CD14-positive monocyte (primary cell): Measurements from ENCODE around the gene DLGAP1. TPM values are rescaled to one million over a fixed set of nuclear protein-coding genes. Genes with fewer than 3 reads are reported as not detected.

Experiments
- DNase-seq, 3 donors: peaks; one replicate each; pipeline ENCODE4 v3.0.0-alpha.2; 2011 to 2022
- H2AFZ ChIP-seq: 2 replicates; pipeline ENCODE4 v1.6.0; 2012; ENCODE audit warnings: mild to moderate bottlenecking, low read depth, low read length, inconsistent platforms; ENCODE audit not compliant: insufficient read depth, poor library complexity, severe bottlenecking
- H3K27ac ChIP-seq, 2 donors: 1 replicate in 1 of 2; 2 replicates in 1 of 2; pipeline ENCODE4 v1.5.1; 2012 to 2013; ENCODE audit warnings: low read length in 2 of 2, control low read depth in 1 of 2, inconsistent platforms in 1 of 2, low read depth in 1 of 2, mild to moderate bottlenecking in 1 of 2
- H3K27me3 ChIP-seq, 2 donors: one replicate each; pipeline versions ENCODE4 v1.6.0 to v1.6.1; 2011 to 2013; ENCODE audit warnings: low read length in 2 of 2; ENCODE audit not compliant: control insufficient read depth in 2 of 2, insufficient read depth in 2 of 2
- H3K36me3 ChIP-seq, 2 donors: replicated peaks in 1 of 2; 1 replicate in 1 of 2; 2 replicates in 1 of 2; pipeline versions ENCODE4 v1.5.1 to v1.6.1; 2012 to 2013; ENCODE audit warnings: low read length in 2 of 2, control low read depth in 1 of 2, inconsistent platforms in 1 of 2, mild to moderate bottlenecking in 1 of 2; ENCODE audit not compliant: insufficient read depth in 2 of 2, control insufficient read depth in 1 of 2
- H3K4me1 ChIP-seq, 2 donors: 1 replicate in 1 of 2; 2 replicates in 1 of 2; pipeline versions ENCODE4 v1.5.1 to v1.6.1; 2012 to 2013; ENCODE audit warnings: low read length in 2 of 2, control low read depth in 1 of 2, inconsistent platforms in 1 of 2, mild to moderate bottlenecking in 1 of 2, moderate library complexity in 1 of 2; ENCODE audit not compliant: insufficient read depth in 2 of 2, control insufficient read depth in 1 of 2
- H3K4me2 ChIP-seq: replicated peaks from 2 replicates; pipeline ENCODE3; 2012; ENCODE audit warnings: low read length, moderate library complexity, mild to moderate bottlenecking; ENCODE audit not compliant: poor library complexity, severe bottlenecking; ENCODE audit errors: extremely low read depth
- H3K4me3 ChIP-seq, 3 experiments: fragments of 200-600 bp in 1 of 3; sonication (generic) in 1 of 3; replicated peaks in 1 of 3; 1 replicate in 2 of 3; 2 replicates in 1 of 3; pipeline ENCODE4 v1.5.1; 2011 to 2013; ENCODE audit warnings: low read length in 3 of 3, mild to moderate bottlenecking in 3 of 3, control low read depth in 2 of 3, low read depth in 2 of 3, inconsistent platforms in 1 of 3, moderate library complexity in 1 of 3
- H3K79me2 ChIP-seq: 2 replicates; pipeline ENCODE4 v1.6.0; 2012; ENCODE audit warnings: mild to moderate bottlenecking, control low read depth, inconsistent platforms, low read length, moderate library complexity; ENCODE audit not compliant: insufficient read depth
- H3K9ac ChIP-seq: 2 replicates; pipeline ENCODE4 v1.6.0; 2017; ENCODE audit warnings: low read length, mild to moderate bottlenecking; ENCODE audit not compliant: insufficient read depth, poor library complexity, severe bottlenecking
- H3K9me3 ChIP-seq, 2 donors: replicated peaks in 1 of 2; 1 replicate in 1 of 2; 2 replicates in 1 of 2; pipeline versions ENCODE4 v1.5.1 to v1.6.1; 2012 to 2013; ENCODE audit warnings: low read length in 2 of 2, control low read depth in 1 of 2; ENCODE audit not compliant: control insufficient read depth in 1 of 2, insufficient read depth in 1 of 2
- H4K20me1 ChIP-seq: 2 replicates; pipeline ENCODE4 v1.6.0; 2012; ENCODE audit warnings: mild to moderate bottlenecking, low read length, control low read depth, moderate library complexity; ENCODE audit not compliant: insufficient read depth
- H3K27ac Mint-ChIP-seq, 7 donors: one replicate each; pipeline ENCODE4 v1.8.0; 2020; ENCODE audit warnings: mild to moderate bottlenecking in 7 of 7, mixed read lengths in 7 of 7, moderate library complexity in 6 of 7, inconsistent platforms in 2 of 7
- H3K27me3 Mint-ChIP-seq, 3 donors: one replicate each; pipeline ENCODE4 v1.8.0; 2021 to 2022; ENCODE audit warnings: low read depth in 3 of 3, mild to moderate bottlenecking in 3 of 3, mixed read lengths in 3 of 3, moderate library complexity in 3 of 3, inconsistent platforms in 1 of 3
- H3K36me3 Mint-ChIP-seq, 2 donors: one replicate each; pipeline ENCODE4 v1.8.0; 2020; ENCODE audit warnings: mixed read lengths in 2 of 2, inconsistent platforms in 1 of 2, mild to moderate bottlenecking in 1 of 2
- H3K4me1 Mint-ChIP-seq: one replicate; pipeline ENCODE4 v1.8.0; 2020; ENCODE audit warnings: mild to moderate bottlenecking, mixed read lengths
- H3K4me3 Mint-ChIP-seq, 2 donors: one replicate each; pipeline ENCODE4 v1.8.0; 2020; ENCODE audit warnings: mild to moderate bottlenecking in 2 of 2, mixed read lengths in 2 of 2, moderate library complexity in 1 of 2
- H3K9me3 Mint-ChIP-seq, 7 donors: one replicate each; pipeline ENCODE4 v1.8.0; 2020 to 2022; ENCODE audit warnings: mixed read lengths in 7 of 7, mild to moderate bottlenecking in 6 of 7, moderate library complexity in 6 of 7, inconsistent platforms in 2 of 7
- WGBS: methylation state at CpG from one replicate; pipeline ENCODE4 v1.1.5; 2013; ENCODE audit warnings: missing lambda C conversion rate; ENCODE audit not compliant: insufficient coverage; 5-methylcytosine and 5-hydroxymethylcytosine counted together
- intact Hi-C, 2 donors: fragments of 100-400 bp; cut with micrococcal nuclease; formaldehyde crosslinking; loops; one replicate each; pipeline versions ENCODE4 v1.15.0 to v1.15.1; 2023
- polyA plus RNA-seq, 3 donors: library from polyadenylated mRNA; depleted of rRNA in 1 of 3; unstranded in 2 of 3; stranded (reverse) in 1 of 3; fragments of 300-500 nt in 2 of 3; fragments of >200 nt in 1 of 3; fragmentation: Illumina TruSeq in 2 of 3; gene quantifications; 1 replicate in 2 of 3; 2 replicates in 1 of 3; pipeline ENCODE4 v1.2.3, GENCODE V29; 2012 to 2021
- TF ChIP-seq, protein P1 (sequence below): fragments of 200-600 bp; IDR thresholded peaks from one replicate; pipeline ENCODE4 v1.8.0; 2022; ENCODE audit warnings: antibody characterized with exemption, mild to moderate bottlenecking

The DLGAP1 gene
- polyA plus RNA-seq, 3 donors: 0.09 to 0.42 TPM; not detected in 1

DNA sequence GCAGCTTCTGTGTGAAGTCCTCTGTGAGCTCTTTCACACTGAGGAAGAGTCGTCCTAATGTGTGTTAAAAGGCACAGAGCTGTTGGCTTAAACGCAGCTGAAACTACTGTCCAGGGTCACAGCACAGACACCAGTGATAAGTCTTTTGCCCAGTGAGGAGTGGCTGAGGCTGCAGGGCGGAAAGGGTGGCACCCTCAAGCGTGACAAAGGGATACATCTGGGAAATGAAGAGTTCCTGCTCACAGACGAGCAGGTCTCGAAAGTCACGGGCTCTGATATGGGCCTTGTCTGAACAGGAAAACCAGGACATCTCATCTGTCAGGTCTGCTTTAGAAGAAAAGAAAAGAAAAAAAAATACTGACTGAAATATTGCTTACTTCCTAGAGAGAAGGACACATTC is 968.6 kb downstream of the DLGAP1 start:
- no peak overlapping the region for H3K27ac ChIP-seq
- Mint-ChIP-seq H3K4me1 (peaks cover 9% of the 10 kb centered on the region), H3K27me3 (peaks cover 0 to 5% (median 0%) of the 10 kb centered on the region in 3 donors), H3K36me3 (no peaks in the 10 kb centered on the region), H3K4me3 (no peak overlapping the region), H3K9me3 (no peaks in the 10 kb centered on the region), H3K27ac (no peak overlapping the region)
- H3K36me3 ChIP-seq: no peaks in the 10 kb centered on the region
- H3K79me2 ChIP-seq: no peaks in the 10 kb centered on the region
- H3K9me3 ChIP-seq: no peaks in the 10 kb centered on the region
- H4K20me1 ChIP-seq: no peaks in the 10 kb centered on the region
- H3K4me1 ChIP-seq: peaks cover 0 to 4% of the 10 kb centered on the region in 2 donors
- H3K9ac ChIP-seq: no peak overlapping the region
- H3K4me2 ChIP-seq: no peak overlapping the region
- TF ChIP-seq, protein P1, sequence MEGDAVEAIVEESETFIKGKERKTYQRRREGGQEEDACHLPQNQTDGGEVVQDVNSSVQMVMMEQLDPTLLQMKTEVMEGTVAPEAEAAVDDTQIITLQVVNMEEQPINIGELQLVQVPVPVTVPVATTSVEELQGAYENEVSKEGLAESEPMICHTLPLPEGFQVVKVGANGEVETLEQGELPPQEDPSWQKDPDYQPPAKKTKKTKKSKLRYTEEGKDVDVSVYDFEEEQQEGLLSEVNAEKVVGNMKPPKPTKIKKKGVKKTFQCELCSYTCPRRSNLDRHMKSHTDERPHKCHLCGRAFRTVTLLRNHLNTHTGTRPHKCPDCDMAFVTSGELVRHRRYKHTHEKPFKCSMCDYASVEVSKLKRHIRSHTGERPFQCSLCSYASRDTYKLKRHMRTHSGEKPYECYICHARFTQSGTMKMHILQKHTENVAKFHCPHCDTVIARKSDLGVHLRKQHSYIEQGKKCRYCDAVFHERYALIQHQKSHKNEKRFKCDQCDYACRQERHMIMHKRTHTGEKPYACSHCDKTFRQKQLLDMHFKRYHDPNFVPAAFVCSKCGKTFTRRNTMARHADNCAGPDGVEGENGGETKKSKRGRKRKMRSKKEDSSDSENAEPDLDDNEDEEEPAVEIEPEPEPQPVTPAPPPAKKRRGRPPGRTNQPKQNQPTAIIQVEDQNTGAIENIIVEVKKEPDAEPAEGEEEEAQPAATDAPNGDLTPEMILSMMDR: no peak
- no peak for DNase-seq
- no peak overlapping the region for H3K4me3 ChIP-seq
- intact Hi-C loops: loop anchor here in 1 of 2 donors (10.0 kb wide), 1 partner anchor 192 kb away; no protein-coding TSS in a partner anchor
- peak overlapping the region; percentile 53 for H2AFZ ChIP-seq
- WGBS: 51% methylated on average over 4 of the region's 7 CpGs
- no peaks in the 10 kb centered on the region for H3K27me3 ChIP-seq

DNA sequence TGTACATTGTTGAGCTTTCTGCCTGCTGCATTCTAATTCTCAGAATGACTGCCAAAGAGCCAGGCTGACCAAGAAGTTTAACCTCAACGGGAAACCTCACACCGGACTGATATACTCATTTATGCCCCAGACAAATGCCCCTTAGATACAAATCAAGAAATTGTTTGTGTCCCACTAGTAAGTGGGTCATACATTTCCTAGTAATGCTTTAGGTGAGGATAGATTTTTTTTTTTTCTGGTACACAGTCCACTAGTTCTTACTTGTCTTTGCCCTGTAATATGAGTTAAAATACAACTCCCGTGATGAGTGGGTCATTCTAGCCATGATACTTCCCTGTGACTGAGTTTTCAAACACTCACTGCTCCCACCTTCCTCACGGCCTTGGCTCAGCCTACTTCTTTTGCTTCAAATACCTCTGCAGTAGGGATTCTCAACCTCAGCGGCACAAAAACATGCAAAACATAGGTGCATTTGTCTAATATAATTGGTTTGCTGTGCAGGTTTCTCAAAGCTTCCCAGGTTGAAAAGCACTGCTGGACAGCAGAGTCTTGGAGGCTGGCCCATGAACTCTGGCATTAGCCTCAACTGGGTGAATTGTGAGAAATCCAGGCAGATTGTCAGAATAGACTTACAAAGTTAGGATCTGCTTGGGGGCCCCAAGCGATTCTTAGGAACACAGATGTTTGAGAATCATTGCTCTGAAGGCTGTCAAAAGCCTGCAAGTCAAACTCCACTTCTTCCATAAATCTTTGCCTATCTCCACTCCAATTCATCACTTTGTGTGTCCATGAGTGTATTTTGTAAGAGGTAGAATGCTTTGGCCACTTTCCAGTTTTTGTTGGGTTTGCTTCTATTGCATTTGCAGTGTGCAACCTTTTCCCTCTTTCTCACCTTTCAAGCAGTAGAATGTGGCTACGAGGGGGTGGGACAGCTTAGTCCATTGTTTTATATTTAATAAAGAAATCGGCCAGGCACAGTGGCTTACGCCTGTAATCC is 969.7 kb downstream of the DLGAP1 start:
- H3K27ac Mint-ChIP-seq: peak overlapping the region in 1 of 7 donors; percentile 45
- WGBS: 91% methylated on average over 3 of the region's 9 CpGs
- no peaks in the 10 kb centered on the region for H3K9me3 Mint-ChIP-seq
- H3K4me3 ChIP-seq: no peak overlapping the region
- TF ChIP-seq, protein P1: no peak
- no peak overlapping the region for H3K9ac ChIP-seq
- no peak for DNase-seq
- H3K79me2 ChIP-seq: no peaks in the 10 kb centered on the region
- H3K27me3 Mint-ChIP-seq: peaks cover 0 to 3% (median 0%) of the 10 kb centered on the region in 3 donors
- no peaks in the 10 kb centered on the region for H3K36me3 Mint-ChIP-seq
- no peak overlapping the region for H3K27ac ChIP-seq
- H3K4me1 ChIP-seq: peaks cover 0 to 4% of the 10 kb centered on the region in 2 donors
- H3K4me1 Mint-ChIP-seq: peaks cover 9% of the 10 kb centered on the region
- no peak overlapping the region for H3K4me3 Mint-ChIP-seq
- intact Hi-C loops: loop anchor here in 1 of 2 donors (10.0 kb wide), 1 partner anchor 191 kb away; no protein-coding TSS in a partner anchor
- no peaks in the 10 kb centered on the region for H4K20me1 ChIP-seq
- H3K27me3 ChIP-seq: no peaks in the 10 kb centered on the region
- H2AFZ ChIP-seq: no peak overlapping the region
- no peaks in the 10 kb centered on the region for H3K9me3 ChIP-seq
- H3K4me2 ChIP-seq: no peak overlapping the region
- no peaks in the 10 kb centered on the region for H3K36me3 ChIP-seq
